HCT116 (cell line): ENCODE measurements around the gene FRS2. TPM values are rescaled to one million over a fixed set of nuclear protein-coding genes. Genes with fewer than 3 reads are reported as not detected.

Experiments
- ATAC-seq: fragments of 200-7000 bp; cut with Tn5 transposase; 2 replicates; pipeline ENCODE4 v1.9.1; 2020; ENCODE audit warnings: mild to moderate bottlenecking, moderate library complexity
- BruUV-seq: library from RNA; stranded (reverse); fragments of 400-500 nt; replicated peaks from 2 replicates; lab custom pipeline; 2021; lab: Mats Ljungman, UMichigan
- CTCF ChIA-PET: fragments of 300-600 bp; sonication (Branson Sonifier 250); formaldehyde crosslinking; loops from one replicate; lab custom pipeline; 2021; ENCODE audit warnings: antibody characterized with exemption; lab: Charles Lee
- POLR2A ChIA-PET: fragments of 300-600, 350-600 bp; sonication (Branson Sonifier 250); formaldehyde crosslinking; loops from one replicate; lab custom pipeline; 2021; ENCODE audit warnings: antibody characterized with exemption; lab: Charles Lee
- RAD21 ChIA-PET, 2 experiments: fragments of 300-600 bp; sonication (Branson Sonifier 250); formaldehyde crosslinking; loops; one replicate each; lab custom pipeline; 2023; ENCODE audit warnings: low total read pairs in 2 of 2; ENCODE audit not compliant: uncharacterized antibody in 2 of 2, unreplicated experiment in 2 of 2, low non-redundant PET in 1 of 2; lab: Charles Lee
- DNase-seq: peaks from one replicate; pipeline ENCODE4 v3.0.0-alpha.2; 2010; ENCODE audit warnings: low read depth, low spot score
- H2AFZ ChIP-seq: fragments of 200-600 bp; shearing (Covaris generic), sonication (generic); 2 replicates; pipeline ENCODE4 v1.6.1; 2017; ENCODE audit warnings: low read depth, mixed run types, mixed read lengths, antibody characterized with exemption, low read length; ENCODE audit not compliant: poor library complexity, severe bottlenecking
- H3K27ac ChIP-seq: 2 replicates; pipeline ENCODE4 v1.5.1; 2012; ENCODE audit warnings: low read depth, low read length
- H3K27me3 ChIP-seq: fragments of 200-600 bp; sonication (generic); 2 replicates; pipeline ENCODE4 v1.6.1; 2016; ENCODE audit warnings: mixed run types, low read length, mixed read lengths; ENCODE audit not compliant: insufficient read depth
- H3K36me3 ChIP-seq, 2 experiments: fragments of 200-500 bp in 1 of 2; fragments of 200-600 bp in 1 of 2; sonication (Bioruptor generic) in 1 of 2; sonication (generic) in 1 of 2; 2 replicates each; pipeline versions ENCODE4 v1.5.1 to v1.6.1; 2014 to 2016; ENCODE audit warnings: low read length in 2 of 2, inconsistent platforms in 1 of 2, mixed read lengths in 1 of 2, mixed run types in 1 of 2; ENCODE audit not compliant: insufficient read depth in 2 of 2, control insufficient read depth in 1 of 2
- H3K4me1 ChIP-seq, 2 experiments: fragments of 200-600 bp in 1 of 2; sonication (generic) in 1 of 2; 2 replicates each; pipeline versions ENCODE4 v1.5.1 to v1.6.1; 2012 to 2017; ENCODE audit warnings: low read length in 2 of 2, inconsistent platforms in 1 of 2, mild to moderate bottlenecking in 1 of 2, mixed read lengths in 1 of 2, mixed run types in 1 of 2, moderate library complexity in 1 of 2; ENCODE audit not compliant: insufficient read depth in 2 of 2, control insufficient read depth in 1 of 2
- H3K4me2 ChIP-seq: fragments of 200-600 bp; sonication (generic); 2 replicates; pipeline ENCODE4 v1.6.1; 2017; ENCODE audit warnings: mixed run types, low read length, mixed read lengths
- H3K4me3 ChIP-seq, 2 experiments: fragments of 200-600 bp in 1 of 2; sonication (generic) in 1 of 2; replicated peaks in 1 of 2; 2 replicates each; pipeline ENCODE4 v1.5.1; 2011 to 2016; ENCODE audit warnings: low read length in 2 of 2, control low read depth in 1 of 2, low read depth in 1 of 2, mild to moderate bottlenecking in 1 of 2, mixed read lengths in 1 of 2, mixed run types in 1 of 2
- H3K79me2 ChIP-seq: fragments of 200-600 bp; sonication (generic); 2 replicates; pipeline ENCODE4 v1.6.1; 2017; ENCODE audit warnings: mild to moderate bottlenecking, mixed run types, low read length, moderate library complexity, mixed read lengths; ENCODE audit not compliant: insufficient read depth
- H3K9ac ChIP-seq: fragments of 200-600 bp; sonication (generic); 2 replicates; pipeline ENCODE4 v1.6.1; 2016; ENCODE audit warnings: low read length, mixed read lengths
- H3K9me2 ChIP-seq: fragments of 200-600 bp; sonication (generic), shearing (Covaris generic); 2 replicates; pipeline ENCODE4 v1.6.1; 2017; ENCODE audit warnings: mixed run types, mild to moderate bottlenecking, moderate library complexity; ENCODE audit not compliant: insufficient read depth
- H3K9me3 ChIP-seq, 2 experiments: fragments of 200-500 bp in 1 of 2; fragments of 200-600 bp in 1 of 2; sonication (Bioruptor generic) in 1 of 2; sonication (generic) in 1 of 2; 2 replicates each; pipeline ENCODE4 v1.6.1; 2014 to 2017; ENCODE audit warnings: low read length in 2 of 2, mixed read lengths in 2 of 2, inconsistent platforms in 1 of 2, low read depth in 1 of 2, mild to moderate bottlenecking in 1 of 2, mixed run types in 1 of 2, moderate library complexity in 1 of 2; ENCODE audit not compliant: control insufficient read depth in 1 of 2, insufficient read depth in 1 of 2
- H4K20me1 ChIP-seq: fragments of 200-600 bp; sonication (generic), shearing (Covaris generic); 2 replicates; pipeline ENCODE4 v1.6.1; 2017; ENCODE audit warnings: mixed run types, mild to moderate bottlenecking, moderate library complexity; ENCODE audit not compliant: insufficient read depth
- FOSL1 ChIP-seq: IDR thresholded peaks from 2 replicates; pipeline ENCODE4 v1.6.1; 2012; ENCODE audit warnings: low read depth
- SIN3A ChIP-seq: IDR thresholded peaks from 2 replicates; pipeline ENCODE4 v1.6.1; 2012; ENCODE audit warnings: low read depth
- intact Hi-C: fragments of 100-400 bp; cut with micrococcal nuclease; formaldehyde crosslinking; loops from 2 replicates; pipeline ENCODE4 v1.10.0; 2022
- total RNA-seq: library from RNA; stranded (reverse); gene quantifications from one replicate; pipeline ENCODE4 v1.2.1, GENCODE V29; 2021; ENCODE audit not compliant: unreplicated experiment
- TF ChIP-seq, protein P1 (sequence below): IDR thresholded peaks from 2 replicates; pipeline ENCODE4 v1.6.1; 2012

FRS2 gene
- total RNA-seq, 1 experiment from 2014 or later = 14.7 TPM

DNA sequence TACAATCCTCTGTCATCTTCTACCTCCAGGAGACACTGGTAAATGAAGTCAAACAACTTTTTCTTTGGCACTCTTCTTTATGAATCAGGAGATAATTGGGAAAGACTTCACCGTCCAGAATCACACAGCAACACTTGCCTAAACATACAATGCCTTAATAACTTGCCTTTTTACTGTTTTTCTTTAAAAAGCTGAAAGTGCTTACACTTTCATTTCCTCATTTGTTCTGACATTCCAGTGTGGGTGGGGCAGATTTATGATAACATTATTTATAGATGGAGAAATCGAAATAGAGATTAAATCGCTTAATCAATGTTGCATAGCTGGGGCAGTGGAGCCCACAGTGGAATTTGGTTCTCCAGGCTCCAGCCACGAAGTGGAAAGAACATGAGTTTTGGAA lies 2.8 kb upstream of the FRS2 start:
- POLR2A ChIA-PET = no interaction called here

DNA sequence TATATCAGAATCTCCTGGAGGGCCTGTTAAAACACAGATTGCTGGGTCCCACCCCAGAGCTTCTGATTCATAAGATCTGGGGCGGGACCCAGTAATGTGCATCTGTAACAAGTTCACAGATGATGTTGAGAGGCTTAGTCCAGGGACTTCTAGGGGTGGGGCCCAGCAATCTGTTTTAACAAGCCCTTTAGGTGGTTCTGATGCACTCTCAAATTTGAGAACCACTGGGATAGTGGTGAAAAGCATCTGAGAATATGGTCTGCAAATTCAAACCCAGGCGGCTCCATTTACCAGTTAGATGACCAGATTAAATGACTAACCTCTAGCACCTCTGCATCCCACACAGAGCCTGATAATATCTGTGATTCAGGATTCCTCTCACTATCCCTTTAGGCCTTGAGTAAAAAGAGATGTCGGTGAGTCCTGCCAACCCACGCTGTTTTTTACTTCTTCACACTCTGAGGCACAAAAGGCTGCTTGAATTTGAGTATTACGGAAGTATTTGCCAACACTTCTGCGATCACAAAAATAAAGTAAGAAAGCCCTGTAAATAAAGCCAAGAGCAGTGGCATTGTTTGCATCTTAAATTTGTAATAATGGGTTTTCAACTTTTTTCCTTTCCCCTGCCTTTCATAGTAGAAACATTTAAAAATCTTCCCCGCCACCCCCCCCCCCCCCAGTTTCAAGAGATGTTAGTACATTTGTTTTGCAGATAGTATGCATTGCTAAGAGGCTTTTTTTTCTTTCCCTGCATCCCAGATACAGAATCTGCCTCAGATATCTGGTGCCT lies 1.8 kb upstream of the FRS2 start:
- H3K4me3 ChIP-seq = no peak overlapping the region
- peaks cover 8 to 10% of the 10 kb centered on the region in 2 experiments; a peak in 3 of 4 replicates for H3K4me1 ChIP-seq
- H4K20me1 ChIP-seq = peaks cover 6% of the 10 kb centered on the region; the same call in 1 of the 2 replicates
- DNase-seq (no peak), ATAC-seq (no peak)
- TF ChIP-seq SIN3A (no peak), FOSL1 (no peak)
- intact Hi-C loops = no loop called here
- H3K27ac ChIP-seq = no peak overlapping the region
- H2AFZ ChIP-seq = no peak overlapping the region
- no peaks in the 10 kb centered on the region for H3K36me3 ChIP-seq
- CTCF ChIA-PET = no interaction called here
- no peaks in the 10 kb centered on the region for H3K27me3 ChIP-seq
- no peaks in the 10 kb centered on the region for H3K9me2 ChIP-seq
- POLR2A ChIA-PET = no interaction called here
- BruUV-seq = no TSS peak
- no peak overlapping the region for H3K4me2 ChIP-seq
- no peak overlapping the region for H3K9ac ChIP-seq
- RAD21 ChIA-PET = no interaction called here
- no peaks in the 10 kb centered on the region for H3K9me3 ChIP-seq
- peaks cover 31% of the 10 kb centered on the region for H3K79me2 ChIP-seq

More for the DNA sequence above, 2.8 kb upstream of the FRS2 start:
- ATAC-seq (no peak), DNase-seq (no peak)
- Histone ChIP-seq H3K27me3 (no peaks in the 10 kb centered on the region), H3K36me3 (no peaks in the 10 kb centered on the region), H3K4me2 (no peak overlapping the region), H3K79me2 (peaks cover 20% of the 10 kb centered on the region), H3K4me3 (no peak overlapping the region), H3K9me2 (no peaks in the 10 kb centered on the region), H3K4me1 (peaks cover 8 to 10% of the 10 kb centered on the region in 2 experiments; a peak in 3 of 4 replicates), H3K9me3 (no peaks in the 10 kb centered on the region), H3K9ac (no peak overlapping the region), H2AFZ (no peak overlapping the region), H4K20me1 (peaks cover 6% of the 10 kb centered on the region; the same call in 1 of the 2 replicates), H3K27ac (no peak overlapping the region)
- intact Hi-C loops = no loop called here
- TF ChIP-seq, protein P1, sequence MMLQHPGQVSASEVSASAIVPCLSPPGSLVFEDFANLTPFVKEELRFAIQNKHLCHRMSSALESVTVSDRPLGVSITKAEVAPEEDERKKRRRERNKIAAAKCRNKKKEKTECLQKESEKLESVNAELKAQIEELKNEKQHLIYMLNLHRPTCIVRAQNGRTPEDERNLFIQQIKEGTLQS = no peak
- RAD21 ChIA-PET = no interaction called here
- BruUV-seq = no TSS peak
- CTCF ChIA-PET = no interaction called here
